WTC11 (cell line): ENCODE data around the gene PDZK1. TPM values are rescaled to one million over a fixed set of nuclear protein-coding genes. Genes with fewer than 3 reads are reported as not detected.
A peak's percentile ranks its signal among the peaks of the same experiment; 100 is the strongest.

Experiments
- ATAC-seq: fragments of 200-7000 bp; cut with Tn5 transposase; 2 replicates; pipeline ENCODE4 v1.10.0; 2021; ENCODE audit warnings: mild to moderate bottlenecking, moderate library complexity
- CTCF ChIA-PET: fragments of 300-600 bp; sonication (Branson Sonifier 250); formaldehyde crosslinking; loops from one replicate; lab custom pipeline; 2021; ENCODE audit warnings: antibody characterized with exemption; lab: Charles Lee
- POLR2A ChIA-PET: fragments of 350-600 bp; sonication (Branson Sonifier 250); formaldehyde crosslinking; loops from one replicate; lab custom pipeline; 2021; ENCODE audit warnings: antibody characterized with exemption; lab: Charles Lee
- DNase-seq: peaks from one replicate; pipeline ENCODE4 v3.0.0; 2021; ENCODE audit warnings: low spot score
- H3K27ac Mint-ChIP-seq: 2 replicates; pipeline ENCODE4 v1.8.0; 2021; ENCODE audit warnings: mixed read lengths
- H3K27me3 Mint-ChIP-seq: 2 replicates; pipeline ENCODE4 v1.8.0; 2021; ENCODE audit warnings: low read depth, mild to moderate bottlenecking, moderate library complexity, mixed read lengths
- H3K36me3 Mint-ChIP-seq: 2 replicates; pipeline ENCODE4 v1.8.0; 2021; ENCODE audit warnings: mixed read lengths
- H3K4me1 Mint-ChIP-seq: 2 replicates; pipeline ENCODE4 v1.8.0; 2022; ENCODE audit warnings: mixed read lengths
- H3K4me3 Mint-ChIP-seq: 2 replicates; pipeline ENCODE4 v1.8.0; 2021; ENCODE audit warnings: mild to moderate bottlenecking, moderate library complexity, mixed read lengths
- H3K9me3 Mint-ChIP-seq: 2 replicates; pipeline ENCODE4 v1.8.0; 2021; ENCODE audit warnings: mixed read lengths
- CBFB ChIP-seq: sonication (generic); formaldehyde crosslinking; IDR thresholded peaks from 2 replicates; pipeline ENCODE4 v1.8.1; 2022; ENCODE audit warnings: mild to moderate bottlenecking, low read depth, missing genetic modification reagents
- CREM ChIP-seq: sonication (generic); formaldehyde crosslinking; IDR thresholded peaks from 2 replicates; pipeline ENCODE4 v1.8.1; 2022; ENCODE audit warnings: mild to moderate bottlenecking, missing genetic modification reagents, moderate library complexity
- ELF4 ChIP-seq: sonication (generic); formaldehyde crosslinking; IDR thresholded peaks from 2 replicates; pipeline ENCODE4 v1.8.1; 2022; ENCODE audit warnings: low read depth, mild to moderate bottlenecking, moderate library complexity, missing genetic modification reagents
- EMX1 ChIP-seq: fragments of 250-450 bp; sonication (Bioruptor Pico); IDR thresholded peaks from 2 replicates; pipeline ENCODE4 v1.8.0; 2021; ENCODE audit warnings: mild to moderate bottlenecking
- FOXK1 ChIP-seq: sonication (generic); formaldehyde crosslinking; IDR thresholded peaks from 2 replicates; pipeline ENCODE4 v1.8.0; 2022; ENCODE audit warnings: mild to moderate bottlenecking, moderate library complexity, missing genetic modification reagents
- FOXP1 ChIP-seq: sonication (generic); formaldehyde crosslinking; IDR thresholded peaks from 2 replicates; pipeline ENCODE4 v1.8.0; 2022; ENCODE audit warnings: missing genetic modification reagents, mild to moderate bottlenecking, moderate library complexity, borderline replicate concordance
- FOXP4 ChIP-seq: sonication (generic); formaldehyde crosslinking; IDR thresholded peaks from 2 replicates; pipeline ENCODE4 v1.8.0; 2022; ENCODE audit warnings: mild to moderate bottlenecking, missing genetic modification reagents
- IRF2 ChIP-seq: sonication (generic); formaldehyde crosslinking; IDR thresholded peaks from 2 replicates; pipeline ENCODE4 v1.8.0; 2022; ENCODE audit warnings: low read depth, missing genetic modification reagents, borderline replicate concordance
- MXD4 ChIP-seq: fragments of 250-450 bp; sonication (Bioruptor Pico); IDR thresholded peaks from 2 replicates; pipeline ENCODE4 v1.8.0; 2021; ENCODE audit warnings: mild to moderate bottlenecking, moderate library complexity, borderline replicate concordance
- NFE2L1 ChIP-seq: sonication (generic); formaldehyde crosslinking; IDR thresholded peaks from 2 replicates; pipeline ENCODE4 v1.8.1; 2023; ENCODE audit warnings: missing genetic modification reagents
- PREB ChIP-seq: sonication (generic); formaldehyde crosslinking; IDR thresholded peaks from 2 replicates; pipeline ENCODE4 v1.8.1; 2022; ENCODE audit warnings: mild to moderate bottlenecking, missing genetic modification reagents, moderate library complexity, borderline replicate concordance
- PRRX2 ChIP-seq: fragments of 250-450 bp; sonication (Bioruptor Pico); IDR thresholded peaks from 2 replicates; pipeline ENCODE4 v1.8.0; 2021; ENCODE audit warnings: mild to moderate bottlenecking
- RELA ChIP-seq: sonication (generic); formaldehyde crosslinking; IDR thresholded peaks from 2 replicates; pipeline ENCODE4 v1.8.1; 2022; ENCODE audit warnings: missing genetic modification reagents, mild to moderate bottlenecking, borderline replicate concordance
- SMAD3 ChIP-seq: sonication (generic); formaldehyde crosslinking; IDR thresholded peaks from 2 replicates; pipeline ENCODE4 v1.8.0; 2022; ENCODE audit warnings: missing genetic modification reagents, mild to moderate bottlenecking, borderline replicate concordance
- SMAD4 ChIP-seq: sonication (generic); formaldehyde crosslinking; IDR thresholded peaks from 2 replicates; pipeline ENCODE4 v1.8.0; 2022; ENCODE audit warnings: mild to moderate bottlenecking, missing genetic modification reagents
- STAT6 ChIP-seq: sonication (generic); formaldehyde crosslinking; conservative IDR thresholded peaks from 2 replicates; pipeline ENCODE4 v1.8.1; 2023; ENCODE audit warnings: mild to moderate bottlenecking, low read depth, missing genetic modification reagents, moderate library complexity
- USF1 ChIP-seq: sonication (generic); formaldehyde crosslinking; IDR thresholded peaks from 2 replicates; pipeline ENCODE4 v1.8.0; 2022; ENCODE audit warnings: mild to moderate bottlenecking, missing genetic modification reagents
- ZNF138 ChIP-seq: sonication (generic); formaldehyde crosslinking; conservative IDR thresholded peaks from 2 replicates; pipeline ENCODE4 v1.8.1; 2022; ENCODE audit warnings: mild to moderate bottlenecking, moderate library complexity, missing genetic modification reagents
- ZNF317 ChIP-seq: sonication (generic); formaldehyde crosslinking; IDR thresholded peaks from 2 replicates; pipeline ENCODE4 v1.8.1; 2023; ENCODE audit warnings: low read depth, mild to moderate bottlenecking, moderate library complexity, missing genetic modification reagents, borderline replicate concordance
- ZNF396 ChIP-seq: fragments of 250-450 bp; sonication (Bioruptor Pico); IDR thresholded peaks from 2 replicates; pipeline ENCODE4 v1.8.0; 2021; ENCODE audit warnings: mild to moderate bottlenecking, moderate library complexity, borderline replicate concordance
- total RNA-seq: library from RNA; stranded (reverse); gene quantifications from 3 replicates; pipeline ENCODE4 v1.2.3, GENCODE V29; 2021

The PDZK1 gene
- total RNA-seq, 1 experiment from 2014 or later = 0.77 TPM

- ChIA-PET CTCF (interaction anchor here (1.3 to 2.2 kb wide), 2 partner anchors 10 to 11 kb away, joined by 3 to 11 read pairs; no protein-coding TSS in a partner anchor), POLR2A (no interaction called here)
Measured at GRCh38 chr1:145710291-145711027, 3.3 kb upstream of the PDZK1 start.

GRCh38 chr1:145708063-145708462 is 895 bp upstream of the PDZK1 start:
- Mint-ChIP-seq H3K4me3 (no peak overlapping the region), H3K27me3 (no peaks in the 10 kb centered on the region; the same call in 1 of the 2 replicates), H3K4me1 (peaks cover 16% of the 10 kb centered on the region), H3K9me3 (peaks cover 4% of the 10 kb centered on the region; the same call in 1 of the 2 replicates), H3K27ac (no peak overlapping the region), H3K36me3 (no peaks in the 10 kb centered on the region)
- no peak for DNase-seq
- peak; percentile 28 for ATAC-seq
- POLR2A ChIA-PET = no interaction called here
- CTCF ChIA-PET = interaction anchor here (0.6 to 2.2 kb wide), 2 partner anchors 11 to 13 kb away, joined by 3 to 11 read pairs; no protein-coding TSS in a partner anchor
- TF ChIP-seq PRRX2 (no peak), RELA (CRISPR knock-in tag) (no peak), FOXK1 (CRISPR knock-in tag) (no peak), USF1 (no peak), SMAD3 (CRISPR knock-in tag) (no peak), IRF2 (CRISPR knock-in tag) (no peak), SMAD4 (CRISPR knock-in tag) (no peak), STAT6 (CRISPR knock-in tag) (no peak), ELF4 (CRISPR knock-in tag) (no peak)

More at GRCh38 chr1:145710291-145711027, 3.3 kb upstream of the PDZK1 start:
- Mint-ChIP-seq H3K27me3 (no peaks in the 10 kb centered on the region; the same call in 1 of the 2 replicates), H3K4me3 (no peak overlapping the region), H3K36me3 (no peaks in the 10 kb centered on the region), H3K27ac (no peak overlapping the region), H3K4me1 (peaks cover 16% of the 10 kb centered on the region), H3K9me3 (peaks cover 4% of the 10 kb centered on the region; the same call in 1 of the 2 replicates)
- DNase-seq (no peak), ATAC-seq (no peak)
- TF ChIP-seq FOXP1 (CRISPR knock-in tag) = no peak
- no peak for TF ChIP-seq NFE2L1 (CRISPR knock-in tag)
- TF ChIP-seq FOXP4 (CRISPR knock-in tag) = no peak
- no peak for TF ChIP-seq ZNF396 (CRISPR knock-in tag)
- no peak for TF ChIP-seq STAT6 (CRISPR knock-in tag)
- TF ChIP-seq ZNF138 (CRISPR knock-in tag) = no peak
- TF ChIP-seq EMX1 = no peak
- no peak for TF ChIP-seq PREB (CRISPR knock-in tag)
- TF ChIP-seq USF1 = no peak
- TF ChIP-seq MXD4 (CRISPR knock-in tag) = no peak
- no peak for TF ChIP-seq ZNF317 (CRISPR knock-in tag)
- TF ChIP-seq FOXK1 (CRISPR knock-in tag) = no peak
- TF ChIP-seq CREM = no peak
- TF ChIP-seq CBFB (CRISPR knock-in tag) = no peak
